ENCODE data around the gene RBMS3.
"Not testable (repeated sequence)": the region's sequence is repeated elsewhere in the genome, so short reads cannot be mapped to it uniquely, and the experiment has no call there.

The RBMS3 gene

GRCh38 chr3:29393946-29394345 lies 113.1 kb downstream of the RBMS3 start:
- not testable (repeated sequence) for DNase-seq

GRCh38 chr3:29397406-29397805 lies 116.5 kb downstream of the RBMS3 start:
- no peak for DNase-seq

- DNase-seq, result no peak
Observed at GRCh38 chr3:29398787-29399186, 117.9 kb downstream of the RBMS3 start.

GRCh38 chr3:29406291-29406832 lies 125.5 kb downstream of the RBMS3 start:
- no peak for DNase-seq

GRCh38 chr3:29408676-29409075 lies 127.8 kb downstream of the RBMS3 start:
- no peak for DNase-seq

- no peak for DNase-seq
Observed at GRCh38 chr3:29409409-29409808, 128.5 kb downstream of the RBMS3 start.

- DNase-seq, result no peak
Observed at GRCh38 chr3:29410220-29410619, 129.3 kb downstream of the RBMS3 start.

- DNase-seq, result no peak
Observed at GRCh38 chr3:29410660-29411405, 130.0 kb downstream of the RBMS3 start.

- DNase-seq, result no peak
Observed at GRCh38 chr3:29412110-29412509, 131.2 kb downstream of the RBMS3 start.

GRCh38 chr3:29414468-29415224 lies 133.8 kb downstream of the RBMS3 start:
- DNase-seq, result no peak

GRCh38 chr3:29415482-29416223 lies 134.8 kb downstream of the RBMS3 start:
- no peak for DNase-seq

- DNase-seq, result no peak
Observed at GRCh38 chr3:29416514-29416913, 135.6 kb downstream of the RBMS3 start.

GRCh38 chr3:29420106-29420505 lies 139.2 kb downstream of the RBMS3 start:
- DNase-seq, result no peak

- peak; percentile 94 for DNase-seq
Observed at GRCh38 chr3:29426302-29427226, 145.7 kb downstream of the RBMS3 start.

GRCh38 chr3:29427266-29428103 lies 146.6 kb downstream of the RBMS3 start:
- no peak for DNase-seq

GRCh38 chr3:29429055-29429679 lies 148.3 kb downstream of the RBMS3 start:
- no peak for DNase-seq

- DNase-seq, result no peak
Observed at GRCh38 chr3:29430558-29430971, 149.7 kb downstream of the RBMS3 start.

GRCh38 chr3:29436612-29437323 lies 155.9 kb downstream of the RBMS3 start:
- no peak for DNase-seq

GRCh38 chr3:29438580-29438979 lies 157.7 kb downstream of the RBMS3 start:
- no peak for DNase-seq

Measured in NCI-H1436 treated with DMSO at 0.1 percent for 48 hours (cell line).